ENCODE results near the gene EYA4. TPM values are rescaled to one million over a fixed set of nuclear protein-coding genes. Genes with fewer than 3 reads are reported as not detected.

Gene EYA4
- total RNA-seq, 1 experiment from 2014 or later, result not detected

GRCh38 chr6:133290930-133291329, 49.8 kb downstream of the EYA4 start:
- H3K4me1 ChIP-seq, result no peaks in the 10 kb centered on the region
- no peaks in the 10 kb centered on the region for H3K27me3 ChIP-seq (replicated peaks; ENCODE audit: control insufficient read depth, insufficient read depth, low read length)
- TF ChIP-seq CTCF (IDR thresholded peaks at IDR 0.05; ENCODE audit: insufficient read depth in 1 of 2, low read depth in 1 of 2, low read length in 1 of 2, severe bottlenecking in 1 of 2, unreplicated experiment in 1 of 2), result no peak
- ChIA-PET POLR2A (no interaction called here), CTCF (no interaction called here)
- no peak for DNase-seq
- intact Hi-C loops (cut with micrococcal nuclease; ENCODE audit: unreplicated experiment), result no loop called here
- BruUV-seq (replicated peaks), result no TSS peak
- Mint-ChIP-seq H3K9me3 (ENCODE audit: unreplicated experiment) (no peaks in the 10 kb centered on the region), H3K4me1 (ENCODE audit: low read depth, unreplicated experiment) (no peaks in the 10 kb centered on the region), H3K27me3 (ENCODE audit: insufficient read depth, unreplicated experiment) (peaks cover 2% of the 10 kb centered on the region), H3K4me3 (ENCODE audit: unreplicated experiment) (no peak overlapping the region), H3K27ac (ENCODE audit: unreplicated experiment) (no peak overlapping the region), H3K36me3 (ENCODE audit: insufficient read depth, unreplicated experiment) (no peaks in the 10 kb centered on the region)
- no peaks in the 10 kb centered on the region for H3K9me3 ChIP-seq
- H3K4me3 ChIP-seq (ENCODE audit: low read depth, low read length), result no peak overlapping the region
- no peaks in the 10 kb centered on the region for H3K36me3 ChIP-seq (ENCODE audit: control insufficient read depth, insufficient read depth, low read length)

GRCh38 chr6:133291671-133292070, 50.5 kb downstream of the EYA4 start:
- TF ChIP-seq CTCF (IDR thresholded peaks at IDR 0.05; ENCODE audit: insufficient read depth in 1 of 2, low read depth in 1 of 2, low read length in 1 of 2, severe bottlenecking in 1 of 2, unreplicated experiment in 1 of 2), result no peak
- Histone ChIP-seq H3K27me3 (replicated peaks; ENCODE audit: control insufficient read depth, insufficient read depth, low read length) (no peaks in the 10 kb centered on the region), H3K4me1 (no peaks in the 10 kb centered on the region), H3K4me3 (ENCODE audit: low read depth, low read length) (no peak overlapping the region), H3K36me3 (ENCODE audit: control insufficient read depth, insufficient read depth, low read length) (no peaks in the 10 kb centered on the region), H3K9me3 (no peaks in the 10 kb centered on the region)
- Mint-ChIP-seq H3K4me1 (ENCODE audit: low read depth, unreplicated experiment) (no peaks in the 10 kb centered on the region), H3K27me3 (ENCODE audit: insufficient read depth, unreplicated experiment) (peaks cover 8% of the 10 kb centered on the region), H3K27ac (ENCODE audit: unreplicated experiment) (no peak overlapping the region), H3K9me3 (ENCODE audit: unreplicated experiment) (no peaks in the 10 kb centered on the region), H3K36me3 (ENCODE audit: insufficient read depth, unreplicated experiment) (no peaks in the 10 kb centered on the region), H3K4me3 (ENCODE audit: unreplicated experiment) (no peak overlapping the region)
- POLR2A ChIA-PET, result no interaction called here
- BruUV-seq (replicated peaks), result no TSS peak
- CTCF ChIA-PET, result no interaction called here
- no peak for DNase-seq
- intact Hi-C loops (cut with micrococcal nuclease; ENCODE audit: unreplicated experiment), result no loop called here

GRCh38 chr6:133297657-133298056, 56.5 kb downstream of the EYA4 start:
- DNase-seq, result no peak
- H3K4me1 ChIP-seq, result no peaks in the 10 kb centered on the region
- no TSS peak for BruUV-seq (replicated peaks)
- H3K27me3 ChIP-seq (replicated peaks; ENCODE audit: control insufficient read depth, insufficient read depth, low read length), result no peaks in the 10 kb centered on the region
- no peak for TF ChIP-seq CTCF (IDR thresholded peaks at IDR 0.05; ENCODE audit: insufficient read depth in 1 of 2, low read depth in 1 of 2, low read length in 1 of 2, severe bottlenecking in 1 of 2, unreplicated experiment in 1 of 2)
- H3K9me3 ChIP-seq, result no peaks in the 10 kb centered on the region
- no peak overlapping the region for H3K27ac Mint-ChIP-seq (ENCODE audit: unreplicated experiment)
- no peak overlapping the region for H3K4me3 Mint-ChIP-seq (ENCODE audit: unreplicated experiment)
- H3K4me3 ChIP-seq (ENCODE audit: low read depth, low read length), result no peak overlapping the region
- CTCF ChIA-PET, result no interaction called here
- peaks cover 12% of the 10 kb centered on the region for H3K27me3 Mint-ChIP-seq (ENCODE audit: insufficient read depth, unreplicated experiment)
- no peaks in the 10 kb centered on the region for H3K36me3 Mint-ChIP-seq (ENCODE audit: insufficient read depth, unreplicated experiment)
- intact Hi-C loops (cut with micrococcal nuclease; ENCODE audit: unreplicated experiment), result no loop called here
- no peaks in the 10 kb centered on the region for H3K9me3 Mint-ChIP-seq (ENCODE audit: unreplicated experiment)
- no peaks in the 10 kb centered on the region for H3K4me1 Mint-ChIP-seq (ENCODE audit: low read depth, unreplicated experiment)
- no peaks in the 10 kb centered on the region for H3K36me3 ChIP-seq (ENCODE audit: control insufficient read depth, insufficient read depth, low read length)
- POLR2A ChIA-PET, result no interaction called here
